HG03045 (cell line): ENCODE results near the gene HSP90AB1.

Experiments
- ATAC-seq: cut with Tn5 transposase; IDR thresholded peaks from one replicate; pipeline ENCODE4 v1.9.1; 2021; ENCODE audit warnings: mild to moderate bottlenecking, moderate library complexity; ENCODE audit not compliant: unreplicated experiment

The HSP90AB1 gene

DNA sequence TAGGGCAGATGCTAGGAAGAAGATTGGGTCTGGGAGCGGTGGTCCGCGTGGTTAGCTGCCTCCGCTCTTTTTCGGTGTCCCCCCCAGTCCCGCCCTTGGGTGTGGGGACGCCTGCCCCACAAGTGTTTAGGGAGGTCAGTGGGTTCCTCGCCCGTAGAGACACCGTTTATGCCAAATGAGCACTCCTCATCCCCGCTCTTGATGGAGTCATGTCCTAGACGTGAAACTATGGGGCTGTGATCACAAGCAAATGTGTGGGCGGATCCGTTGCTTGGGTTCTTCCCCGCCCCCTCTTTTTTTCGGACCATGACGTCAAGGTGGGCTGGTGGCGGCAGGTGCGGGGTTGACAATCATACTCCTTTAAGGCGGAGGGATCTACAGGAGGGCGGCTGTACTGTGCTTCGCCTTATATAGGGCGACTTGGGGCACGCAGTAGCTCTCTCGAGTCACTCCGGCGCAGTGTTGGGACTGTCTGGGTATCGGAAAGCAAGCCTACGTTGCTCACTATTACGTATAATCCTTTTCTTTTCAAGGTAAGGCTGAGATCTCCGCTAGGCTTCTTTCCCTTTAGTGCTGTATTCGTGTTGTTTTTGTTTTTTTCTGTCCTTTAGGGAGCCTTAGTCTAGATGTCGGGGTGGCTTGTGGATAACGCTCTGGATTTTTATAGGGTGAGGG, at the start of gene HSP90AB1:
HSP90AB1 (plus strand) TSS at position 439 of the 675 bp plus-strand sequence. CDS start 1,529 bp downstream, outside the sequence.
- peak; percentile 63 for ATAC-seq

DNA sequence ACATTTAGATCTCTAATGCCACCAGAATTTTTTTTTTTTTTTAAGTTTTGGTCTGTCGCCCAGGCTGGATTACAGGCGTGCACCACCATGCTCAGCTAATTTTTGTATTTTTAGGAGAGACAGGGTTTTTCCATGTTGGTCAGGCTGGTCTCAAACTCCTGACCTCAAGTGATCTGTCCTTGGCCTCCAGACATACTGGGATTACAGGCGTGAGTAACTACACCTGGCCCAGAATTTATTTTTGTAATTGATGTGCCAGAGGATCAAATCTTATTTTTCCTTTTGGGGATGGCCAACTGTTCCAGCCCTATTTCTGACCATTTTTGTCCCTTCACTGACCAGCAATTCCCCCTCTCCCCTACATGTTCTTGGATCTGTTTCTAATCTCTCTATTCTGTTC, 48.2 kb upstream of the HSP90AB1 start:
- ATAC-seq = no peak

DNA sequence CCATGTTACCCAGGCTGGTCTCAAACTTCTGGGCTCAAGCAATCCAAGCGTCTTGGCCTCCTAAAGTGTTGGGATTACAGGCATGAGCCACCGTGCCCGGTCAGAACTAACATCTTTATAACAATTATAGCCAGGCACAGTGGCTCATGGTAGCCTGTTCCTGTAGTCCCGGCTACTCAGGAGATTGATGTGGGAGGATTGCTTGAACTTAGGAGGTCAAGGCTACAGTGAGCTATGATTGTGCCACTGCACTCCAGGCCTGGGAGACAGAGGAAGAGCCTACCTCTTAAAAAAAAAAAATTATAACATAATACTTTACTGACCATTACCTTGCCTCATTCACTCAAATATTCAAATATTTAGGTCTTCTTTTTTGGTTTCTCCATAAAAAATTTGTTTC, 47.0 kb upstream of the HSP90AB1 start:
- ATAC-seq = no peak

DNA sequence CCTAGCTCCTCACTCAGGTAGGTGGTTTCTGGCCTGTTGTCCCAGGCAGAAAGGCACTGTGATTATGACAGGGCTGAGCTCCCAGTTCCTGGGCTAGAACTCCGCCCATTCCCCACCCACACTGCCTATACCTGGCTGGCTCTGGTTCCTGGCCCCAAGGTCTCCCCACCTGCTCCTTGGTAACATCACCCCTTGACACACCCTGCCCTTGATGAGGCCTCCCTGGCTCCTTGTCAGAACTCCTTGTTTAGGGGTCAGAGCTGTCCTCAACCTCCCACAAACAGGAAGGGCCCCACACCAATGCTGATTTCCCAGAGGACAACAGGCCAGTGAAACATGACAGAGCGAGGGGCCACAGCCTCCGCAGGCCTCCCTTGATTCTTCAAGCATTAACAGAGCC, 45.7 kb upstream of the HSP90AB1 start:
- no peak for ATAC-seq

DNA sequence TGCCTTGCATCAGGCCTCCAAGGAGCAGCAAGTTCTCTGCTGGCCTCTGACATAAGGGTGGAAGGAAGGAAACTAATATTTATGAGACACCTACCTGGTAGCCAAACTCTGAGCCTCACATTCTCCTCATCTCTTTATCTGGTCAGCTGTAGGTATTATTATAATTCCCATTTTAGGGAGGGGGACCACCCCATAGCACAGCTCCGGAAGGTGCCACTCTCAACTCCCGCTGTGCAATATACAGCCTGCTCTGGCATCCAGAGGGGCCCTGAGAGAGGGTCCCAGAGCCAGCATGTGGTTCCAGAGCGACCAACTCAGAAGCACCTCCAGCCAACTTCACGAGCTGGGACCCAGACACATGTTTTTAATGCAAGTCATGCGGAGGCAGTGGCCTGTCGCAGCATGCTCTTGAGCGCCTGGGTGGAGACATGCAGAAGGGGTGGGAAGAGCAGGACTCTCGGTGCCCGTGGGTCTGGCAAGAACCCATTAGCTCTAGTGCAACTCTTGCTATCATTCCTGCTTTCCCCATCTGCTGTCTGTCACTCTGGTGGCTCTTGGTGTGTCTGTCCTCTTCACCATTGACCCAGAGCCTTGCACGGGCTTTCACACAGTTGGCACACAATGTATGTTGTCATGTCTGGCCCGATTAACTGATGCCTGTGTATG, 45.1 kb upstream of the HSP90AB1 start:
- no peak for ATAC-seq

DNA sequence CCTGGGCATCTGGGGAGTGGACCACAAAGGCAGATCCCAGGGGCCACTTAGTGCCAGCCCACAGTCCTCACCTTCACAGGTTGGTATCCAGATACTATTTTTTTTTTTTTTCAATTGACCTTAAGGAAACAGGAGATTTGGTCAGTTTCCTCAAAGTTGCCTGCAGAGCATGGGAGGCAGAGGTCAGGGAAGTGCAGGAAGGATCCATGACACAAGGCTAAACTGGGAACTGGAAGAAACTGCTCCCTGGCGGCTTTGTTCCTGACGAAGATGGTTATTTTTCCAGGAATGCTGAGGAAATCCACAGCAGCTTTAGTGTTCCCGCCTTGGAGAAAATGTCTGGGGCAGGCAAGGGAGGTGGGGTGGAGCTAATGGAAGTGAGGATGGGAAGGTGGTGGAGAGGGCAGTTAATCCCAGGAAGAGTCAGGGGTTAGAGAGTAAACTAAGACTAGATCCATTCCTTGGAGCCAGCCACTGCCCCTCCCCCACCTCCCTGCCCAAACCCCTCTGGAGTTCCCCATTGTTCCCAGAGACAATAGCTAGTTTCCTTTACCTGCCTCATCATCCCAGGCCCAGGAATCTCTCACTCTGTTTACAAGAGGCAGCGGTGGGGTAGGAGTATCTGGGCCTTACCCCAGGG, 44.4 kb upstream of the HSP90AB1 start:
- ATAC-seq = no peak

DNA sequence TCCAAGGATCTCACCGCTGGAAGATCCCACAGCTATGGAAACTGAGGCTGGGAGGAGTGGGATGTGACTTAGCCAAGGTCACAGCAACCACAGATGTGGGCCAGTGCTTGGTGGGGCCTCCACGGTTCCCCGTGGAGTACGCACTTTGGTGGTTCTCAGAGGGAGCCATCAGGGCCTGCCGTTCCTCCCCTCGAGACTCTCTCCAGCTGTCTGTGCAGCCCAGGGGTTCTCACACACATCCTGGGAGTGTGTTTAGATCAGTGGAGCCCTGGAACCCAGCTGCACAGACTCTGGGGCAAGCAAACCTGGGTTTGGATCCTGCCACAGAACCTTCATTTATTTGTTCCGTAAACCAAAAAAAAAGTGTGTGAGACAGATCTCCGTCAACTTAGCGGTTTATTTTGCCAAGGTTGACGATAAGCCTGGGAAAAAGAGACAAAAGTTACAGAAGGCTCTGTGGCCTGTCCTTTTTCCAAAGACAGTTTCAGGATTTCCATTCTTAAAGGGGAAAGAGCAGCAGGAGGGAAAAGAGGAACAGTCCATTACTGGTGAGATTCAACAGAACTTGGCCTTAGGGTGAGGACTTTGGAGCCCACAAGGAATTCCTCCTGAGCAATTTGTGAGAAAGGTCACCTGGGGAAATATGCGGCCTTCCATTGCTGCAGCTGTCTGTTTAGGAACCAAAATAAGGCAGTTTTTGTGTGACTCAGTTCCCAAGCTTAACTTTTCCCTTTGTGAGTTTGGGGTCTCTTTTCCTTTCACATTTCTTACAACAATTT, 43.7 kb upstream of the HSP90AB1 start:
- ATAC-seq = no peak

DNA sequence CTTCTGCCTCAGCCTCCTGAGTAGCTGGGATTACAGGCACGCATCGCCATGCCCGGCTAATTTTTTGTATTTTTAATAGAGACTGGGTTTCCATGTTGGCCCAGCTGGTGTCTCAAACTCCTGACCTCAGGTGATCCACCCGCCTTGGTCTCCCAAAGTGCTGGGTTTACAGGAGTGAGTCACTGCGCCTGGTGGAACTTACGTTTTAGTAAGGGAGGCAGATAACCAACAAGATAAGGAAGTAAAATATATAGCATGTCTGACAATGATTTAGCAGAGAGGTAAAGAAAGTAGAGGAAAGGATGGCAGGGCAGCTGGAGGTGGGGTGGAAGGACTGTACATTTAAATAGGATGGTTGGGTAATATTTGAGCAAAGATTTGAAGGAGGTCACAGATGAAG, 42.9 kb upstream of the HSP90AB1 start:
- no peak for ATAC-seq

DNA sequence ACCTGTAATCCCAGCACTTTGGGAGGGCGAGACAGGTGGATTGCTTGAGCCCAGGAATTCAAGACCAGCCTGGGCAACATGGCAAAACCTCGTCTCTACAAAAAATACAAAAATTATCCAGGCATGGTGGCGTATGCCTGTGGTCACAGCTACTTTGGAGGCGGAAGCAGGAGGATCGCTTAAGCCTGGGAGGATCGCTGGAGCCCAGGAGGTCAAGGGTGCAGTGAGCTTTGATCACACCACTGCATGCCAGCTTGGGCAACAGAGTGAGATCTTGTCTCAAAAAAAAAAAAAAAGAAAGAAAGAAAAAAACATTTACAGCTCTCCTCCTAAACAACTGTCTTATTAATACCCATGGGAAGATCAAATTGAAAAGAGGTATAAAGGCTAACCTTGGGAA, 38.9 kb upstream of the HSP90AB1 start:
- no peak for ATAC-seq

DNA sequence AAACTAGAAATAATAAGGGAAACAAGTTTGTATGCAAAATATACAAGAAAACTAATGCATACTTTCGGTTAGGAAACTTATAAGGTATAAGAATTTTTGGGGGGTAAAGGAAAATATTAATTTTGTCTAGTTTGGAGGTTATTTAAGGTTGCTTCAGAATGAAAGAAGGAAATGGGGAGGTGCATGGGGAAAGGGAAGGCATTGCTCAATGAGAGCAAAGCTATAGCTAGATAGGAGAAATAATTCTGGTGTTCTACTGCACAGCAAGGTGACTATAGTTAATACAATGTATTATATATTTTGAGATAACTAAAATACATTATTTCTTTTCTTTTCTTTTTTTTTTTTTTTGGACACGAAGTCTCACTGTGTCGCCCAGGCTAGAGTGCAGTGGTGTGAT, 35.6 kb upstream of the HSP90AB1 start:
- ATAC-seq = no peak

DNA sequence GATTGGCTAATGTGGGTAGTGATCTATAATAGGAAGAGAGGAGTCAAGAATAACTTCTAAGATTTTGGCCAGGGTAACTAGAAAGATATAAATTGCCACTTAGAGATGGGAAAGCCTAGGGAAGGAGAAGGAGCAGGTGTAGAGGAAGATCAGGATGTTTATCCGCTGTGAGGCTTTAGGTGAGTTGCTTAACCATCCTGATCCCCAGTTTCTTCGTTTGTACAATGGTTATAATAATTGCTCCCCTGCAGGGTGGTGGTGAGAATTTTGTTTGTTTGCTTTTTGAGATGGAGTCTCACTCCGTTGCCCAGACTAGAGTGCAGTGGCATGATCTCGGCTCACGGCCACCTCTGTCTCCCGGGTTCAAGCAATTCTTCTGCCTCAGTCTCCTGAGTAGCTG, 32.6 kb upstream of the HSP90AB1 start:
- ATAC-seq = no peak

DNA sequence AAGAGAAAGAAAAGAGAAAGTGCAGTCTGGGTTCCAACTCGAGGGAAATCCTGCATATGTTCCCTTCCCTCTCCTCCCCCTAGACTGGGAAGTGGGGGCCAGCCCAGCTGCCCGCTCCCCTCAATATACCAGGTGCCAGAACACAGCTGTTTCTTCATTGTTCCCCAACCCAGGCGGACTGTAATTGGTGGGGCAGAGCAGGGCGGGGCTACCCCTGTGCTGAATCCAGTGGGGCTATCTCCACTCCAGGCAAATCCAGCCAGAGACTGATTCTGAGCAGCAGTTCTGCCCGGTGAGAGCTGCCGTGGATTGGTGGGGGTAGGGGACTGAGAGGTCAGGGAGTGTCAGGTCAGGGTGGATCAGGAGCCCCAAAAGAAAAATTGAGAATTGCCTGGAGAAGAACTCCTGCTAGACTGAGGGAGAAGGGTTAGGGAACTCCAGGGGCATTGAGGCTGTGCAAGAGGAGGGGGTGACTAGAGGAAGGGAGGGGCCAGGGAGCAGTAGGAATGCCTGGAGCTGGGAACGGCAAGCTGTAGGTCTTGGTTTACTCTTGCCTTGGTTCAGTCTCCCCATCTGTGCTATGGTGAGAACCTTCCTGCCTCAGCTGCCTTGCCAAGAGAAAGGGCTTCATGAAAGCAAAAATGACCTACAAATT, 30.1 kb upstream of the HSP90AB1 start, which contains the start of gene MYMX:
MYMX (plus strand) TSS at position 250 of the 655 bp plus-strand sequence. CDS start 546 bp downstream, outside the sequence.
- no peak for ATAC-seq

DNA sequence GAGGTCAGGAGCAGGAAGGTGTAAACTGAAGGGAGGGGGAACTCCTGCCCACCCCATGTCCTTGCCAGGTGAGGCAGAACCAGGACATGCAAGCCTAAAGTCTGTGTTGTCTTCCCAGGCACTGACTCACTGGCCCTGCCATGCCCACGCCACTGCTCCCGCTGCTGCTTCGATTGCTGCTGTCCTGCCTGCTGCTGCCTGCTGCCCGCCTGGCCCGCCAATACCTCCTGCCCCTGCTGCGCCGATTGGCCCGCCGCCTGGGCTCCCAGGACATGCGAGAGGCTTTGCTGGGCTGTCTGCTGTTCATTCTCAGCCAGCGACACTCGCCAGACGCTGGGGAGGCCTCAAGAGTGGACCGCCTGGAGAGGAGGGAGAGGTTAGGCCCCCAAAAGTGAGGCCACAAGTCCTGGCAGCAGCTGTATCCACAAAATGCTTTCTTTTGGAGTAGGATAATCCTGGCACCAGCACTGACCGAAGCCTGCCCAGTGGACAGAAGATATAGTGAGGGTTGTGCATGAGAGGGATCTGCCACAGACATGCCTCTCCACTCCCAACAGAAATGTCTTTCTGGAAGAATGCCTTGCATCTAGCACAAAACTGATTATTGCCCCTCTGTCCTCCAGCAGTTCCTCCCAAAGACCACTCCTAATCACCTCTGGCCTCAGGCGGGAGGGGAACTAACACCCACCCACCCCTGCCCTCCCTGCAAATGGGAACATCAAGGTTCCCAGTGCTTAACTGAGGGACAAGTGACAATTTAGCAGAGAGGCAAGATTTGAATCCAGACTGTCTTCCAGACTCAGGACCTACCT, 29.4 kb upstream of the HSP90AB1 start:
- ATAC-seq = no peak

DNA sequence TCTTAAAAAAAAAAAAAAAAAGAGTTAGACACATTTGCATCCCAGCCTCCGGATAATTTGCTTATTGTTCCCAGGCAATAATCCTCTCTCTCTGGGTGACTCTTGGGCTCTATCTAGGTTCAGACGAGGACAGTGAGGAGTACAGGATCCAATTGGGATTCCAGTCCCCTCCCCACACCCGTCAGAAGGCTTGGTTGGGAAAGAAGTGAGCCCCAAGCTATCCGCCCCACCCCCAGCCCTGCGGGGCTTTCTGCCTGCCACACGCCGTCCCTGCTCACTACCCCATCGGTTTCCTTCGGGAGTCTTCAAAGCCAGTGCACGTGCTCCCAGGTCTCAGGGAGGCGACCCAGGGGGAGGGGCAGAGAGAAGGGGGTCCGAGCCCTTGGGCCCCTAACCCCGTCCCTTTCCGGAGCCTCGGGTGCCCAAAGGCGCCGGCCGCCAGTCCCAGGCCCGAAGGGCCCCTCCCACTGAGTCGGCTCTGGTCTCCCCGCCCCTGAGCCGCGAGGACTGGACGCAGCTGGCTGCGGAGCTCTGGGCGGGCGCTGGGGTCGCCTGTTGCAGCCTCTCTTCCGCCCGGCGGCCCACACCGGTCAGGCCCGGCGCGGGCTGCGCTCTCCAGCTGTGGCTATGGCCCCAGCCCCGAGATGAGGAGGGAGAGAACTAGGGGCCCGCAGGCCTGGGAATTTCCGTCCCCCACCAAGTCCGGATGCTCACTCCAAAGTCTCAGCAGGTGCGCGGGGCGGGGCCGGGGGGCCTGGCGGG, 27.7 kb upstream of the HSP90AB1 start:
- ATAC-seq = peak; percentile 51

DNA sequence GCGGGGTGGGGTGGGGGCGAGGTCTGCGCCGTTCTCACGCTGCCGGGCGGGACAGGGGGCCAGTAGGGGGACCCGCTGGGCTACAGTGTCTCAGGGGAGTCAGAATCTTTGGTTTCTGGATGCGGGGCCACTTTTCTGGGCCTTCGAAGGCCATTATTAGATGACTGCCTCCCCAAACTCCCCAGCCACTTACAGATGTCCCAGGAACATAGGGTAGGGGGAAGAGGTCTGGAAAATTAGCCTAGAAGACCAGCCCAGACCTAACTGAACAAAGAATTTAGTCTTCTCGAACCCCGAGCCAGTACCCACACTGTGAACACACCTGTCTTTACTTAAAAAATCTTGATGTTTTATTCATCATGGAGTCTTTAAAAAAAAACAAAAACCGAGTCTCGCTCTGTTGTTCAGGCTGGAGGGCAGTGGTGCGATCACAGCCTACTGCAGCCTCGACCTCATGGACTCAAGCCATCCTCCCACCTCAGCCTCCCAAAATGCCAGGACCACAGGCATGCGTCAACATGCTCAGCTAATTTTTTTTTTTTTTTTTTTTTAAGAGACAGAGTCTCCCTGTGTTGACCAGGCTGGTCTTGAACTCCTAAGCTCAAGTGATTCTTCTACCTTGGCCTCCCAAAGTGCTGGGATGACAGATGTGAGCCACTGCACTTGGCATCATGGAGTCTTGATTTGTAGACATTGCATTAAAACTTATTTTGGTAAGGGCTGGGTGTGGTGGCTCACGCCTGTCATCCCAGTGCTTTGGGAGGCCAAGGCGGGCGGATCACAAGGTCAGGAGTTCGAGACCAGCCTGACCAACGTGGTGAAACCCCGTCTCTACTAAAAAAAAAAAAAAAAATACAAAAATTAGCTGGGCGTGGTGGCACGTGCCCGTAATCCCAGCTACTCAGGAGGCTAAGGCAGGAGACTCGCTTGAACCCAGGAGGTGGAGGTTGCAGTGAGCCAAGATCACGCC, 26.8 kb upstream of the HSP90AB1 start:
- ATAC-seq = no peak

DNA sequence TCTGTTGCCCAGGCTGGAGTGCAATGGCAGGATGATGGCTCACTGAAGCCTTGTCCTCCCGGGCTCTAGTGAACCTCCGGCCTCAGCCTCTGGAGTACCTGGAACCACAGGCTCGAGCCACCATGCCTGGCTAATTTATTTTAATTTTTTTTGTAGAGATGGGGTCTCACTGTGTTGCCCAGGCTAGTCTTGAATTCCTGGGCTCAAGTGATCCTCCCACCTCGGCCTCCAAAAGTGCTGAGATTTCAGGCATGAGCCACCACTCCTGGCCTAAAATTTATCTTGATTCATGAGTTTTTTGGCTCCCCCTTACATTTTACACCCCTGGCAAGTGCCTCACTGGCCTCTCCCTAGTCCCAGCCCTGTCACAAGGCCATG, 26.0 kb upstream of the HSP90AB1 start:
- ATAC-seq = no peak

DNA sequence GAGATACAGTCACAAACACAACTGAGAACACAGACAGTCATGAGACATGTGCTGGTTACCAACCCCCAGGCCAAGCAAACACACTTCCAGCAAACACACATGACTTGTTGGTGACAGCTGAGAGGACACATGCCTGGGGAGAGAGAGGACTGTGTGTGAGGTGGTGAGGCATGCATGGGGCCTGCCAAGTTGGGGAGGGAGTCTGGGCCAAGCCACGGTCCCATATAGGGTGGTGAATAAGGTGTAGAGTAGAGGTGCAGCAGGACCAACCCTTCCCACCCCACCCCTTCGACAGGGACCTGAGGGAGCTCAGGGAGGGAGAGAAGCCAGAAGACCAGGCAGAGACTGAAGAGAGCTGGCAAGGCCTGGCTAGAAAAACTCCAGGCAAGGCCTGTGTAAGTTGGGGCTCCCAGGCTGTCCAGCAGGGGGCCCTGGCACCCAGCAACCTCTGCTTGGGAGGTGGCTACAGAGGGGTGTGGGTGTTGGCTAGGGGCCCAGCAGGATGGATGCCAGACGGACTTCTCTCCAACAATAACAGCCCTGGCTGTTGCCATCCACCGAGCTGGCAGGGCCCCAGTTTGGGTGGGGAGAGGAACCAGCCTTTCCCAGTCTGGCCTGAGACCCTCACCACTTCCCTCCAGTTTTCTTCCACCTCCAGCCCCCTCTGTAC, 25.5 kb upstream of the HSP90AB1 start:
- no peak for ATAC-seq

DNA sequence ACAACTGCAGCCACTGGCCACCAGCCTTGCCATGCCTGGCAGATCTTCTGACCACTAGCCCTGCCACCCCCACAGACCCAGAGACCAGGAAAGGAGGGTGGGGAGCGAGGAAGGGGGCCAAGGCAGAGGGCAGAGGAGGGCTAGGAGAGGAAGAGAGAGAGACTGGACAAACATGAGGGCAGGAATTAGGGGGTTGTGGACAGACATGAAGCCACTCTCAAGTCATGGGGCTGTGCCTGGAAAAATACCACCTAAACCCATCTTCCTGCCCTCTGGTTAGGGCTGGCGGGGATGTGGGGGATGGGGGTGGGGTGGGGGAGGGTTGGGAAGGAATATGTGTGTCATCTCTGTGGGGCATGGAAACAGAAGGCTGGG, 25.0 kb upstream of the HSP90AB1 start:
- ATAC-seq = no peak
